HG03575 (cell line): Measurements from ENCODE around the gene STAG1.
"Not testable (repeated sequence)": the region's sequence is repeated elsewhere in the genome, so short reads cannot be mapped to it uniquely, and the experiment has no call there.

ENCODE experiments used
- ATAC-seq: cut with Tn5 transposase; IDR thresholded peaks from one replicate; pipeline ENCODE4 v1.9.1; 2021; ENCODE audit not compliant: unreplicated experiment, insufficient number of reproducible peaks, low FRiP score; ENCODE audit errors: extremely low read depth

STAG1 gene

DNA sequence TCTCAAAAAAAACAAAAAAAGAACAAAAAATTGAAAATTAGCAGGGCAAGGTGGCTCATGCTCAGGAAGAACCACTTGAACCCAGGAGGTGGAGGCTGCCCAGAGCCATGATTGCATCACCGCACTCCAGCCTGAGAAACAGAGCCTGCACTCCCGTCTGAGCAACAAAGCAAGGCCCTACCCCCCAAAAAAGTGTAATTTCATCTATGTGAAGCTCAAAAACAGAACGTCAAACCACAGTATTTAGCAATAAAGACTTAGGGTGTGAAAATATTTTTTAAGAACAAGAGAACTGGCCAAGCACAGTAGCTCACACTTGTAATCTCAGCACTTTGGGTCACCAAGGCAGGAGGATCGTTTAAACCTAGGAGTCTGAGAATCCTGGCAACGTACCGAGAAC is 38.2 kb downstream of the STAG1 start:
- ATAC-seq, result no peak

DNA sequence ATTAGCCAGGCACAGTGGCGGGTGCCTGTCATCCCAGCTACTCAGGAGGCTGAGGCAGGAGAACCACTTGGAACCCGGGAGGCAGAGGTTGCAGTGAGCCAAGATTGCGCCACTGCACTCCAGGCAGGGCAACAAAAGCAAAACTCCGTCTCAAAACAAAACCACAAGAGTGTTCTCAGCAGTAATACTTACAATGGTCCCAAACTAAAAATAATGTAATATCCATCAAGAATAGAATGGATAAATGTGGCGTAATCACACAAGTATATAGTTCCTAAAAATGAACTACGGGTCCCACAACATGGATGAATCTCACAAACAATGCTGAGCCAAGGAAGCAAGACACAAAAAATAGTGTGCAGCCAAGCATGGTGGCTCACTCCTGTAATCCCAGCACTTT is 39.2 kb downstream of the STAG1 start:
- ATAC-seq, result no peak

DNA sequence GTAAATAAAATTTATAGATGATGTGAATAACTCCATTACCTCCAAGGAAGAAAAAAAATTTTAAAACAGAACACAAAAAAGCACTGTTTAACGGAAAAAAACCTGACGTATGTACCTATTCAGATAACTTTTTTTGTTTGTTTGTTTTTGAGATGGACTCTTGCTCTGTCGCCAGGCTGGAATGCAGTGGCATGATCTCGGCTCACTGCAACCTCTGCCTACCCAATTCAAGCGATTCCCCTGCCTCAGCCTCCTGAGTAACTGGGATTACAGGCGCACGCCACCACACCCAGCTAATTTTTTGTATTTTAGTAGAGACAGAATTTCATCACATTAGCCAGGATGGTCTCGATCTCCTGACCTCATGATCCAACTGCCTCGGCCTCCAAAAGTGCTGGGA is 40.3 kb downstream of the STAG1 start:
- ATAC-seq, result not testable (repeated sequence)

DNA sequence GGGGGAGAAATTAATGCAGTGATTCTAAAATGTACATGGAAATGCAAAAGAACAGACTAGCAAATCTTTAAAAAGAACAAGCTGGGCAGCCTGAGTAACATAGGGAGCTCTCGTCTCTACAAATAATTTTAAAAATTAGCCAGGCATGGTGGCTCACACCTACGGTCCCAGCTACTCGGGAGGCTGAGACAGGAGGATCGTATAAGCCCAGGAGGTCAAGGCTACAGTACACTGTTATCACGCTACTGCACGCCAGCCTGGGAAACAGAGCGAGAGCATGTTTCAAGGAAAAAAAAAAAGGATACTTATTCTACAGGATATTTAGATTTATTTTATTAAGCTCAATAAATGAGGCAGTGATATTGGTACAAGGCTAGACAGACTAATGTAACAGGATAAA is 40.9 kb downstream of the STAG1 start:
- no peak for ATAC-seq

DNA sequence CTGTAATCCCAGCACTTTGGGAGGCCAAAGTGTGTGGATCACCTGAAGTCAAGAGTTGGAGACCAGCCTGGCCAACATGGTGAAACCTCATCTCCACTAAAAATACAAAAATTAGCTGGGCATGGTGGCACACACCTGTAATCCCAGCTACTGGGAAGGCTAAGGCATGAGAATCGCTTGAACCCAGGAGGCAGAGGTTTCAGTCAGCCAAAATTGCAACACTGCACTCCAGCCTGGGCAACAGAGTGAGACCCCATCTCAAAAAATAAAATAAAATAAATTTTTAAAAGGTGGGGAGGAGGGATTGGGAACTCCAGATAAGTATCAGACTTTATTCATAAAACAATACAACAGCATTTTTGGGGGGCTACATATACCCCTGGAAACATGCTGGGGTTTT is 42.4 kb downstream of the STAG1 start:
- ATAC-seq, result not testable (repeated sequence)

DNA sequence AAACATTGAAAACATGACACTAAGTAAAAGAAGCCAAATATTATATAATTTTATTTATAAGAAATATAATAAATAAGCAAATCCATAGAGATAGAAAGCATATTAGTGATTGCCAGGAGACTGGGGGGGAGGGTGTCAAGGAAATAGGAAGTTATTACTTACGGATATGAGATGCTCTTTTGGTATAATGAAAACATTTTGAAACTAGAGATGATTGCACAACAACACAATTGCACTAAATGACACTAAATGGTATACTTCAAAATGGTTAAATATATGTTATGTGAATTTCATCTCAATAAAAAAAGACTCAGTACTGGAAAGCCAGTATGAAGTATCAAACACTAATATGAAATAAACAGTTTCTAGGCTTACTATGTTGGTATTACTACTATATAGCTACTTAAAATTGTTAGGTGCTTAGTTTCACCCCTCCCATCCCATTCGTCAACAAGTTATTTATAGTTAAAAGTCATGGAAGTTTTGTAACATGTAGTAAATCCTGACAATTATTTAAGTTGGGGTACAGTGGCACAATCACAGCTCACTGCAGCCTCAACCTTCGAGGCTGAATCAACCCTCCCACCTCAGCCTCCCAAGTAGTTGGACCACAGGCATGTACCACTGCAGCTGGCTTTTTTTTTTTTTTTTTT is 43.7 kb downstream of the STAG1 start:
- ATAC-seq, result no peak

DNA sequence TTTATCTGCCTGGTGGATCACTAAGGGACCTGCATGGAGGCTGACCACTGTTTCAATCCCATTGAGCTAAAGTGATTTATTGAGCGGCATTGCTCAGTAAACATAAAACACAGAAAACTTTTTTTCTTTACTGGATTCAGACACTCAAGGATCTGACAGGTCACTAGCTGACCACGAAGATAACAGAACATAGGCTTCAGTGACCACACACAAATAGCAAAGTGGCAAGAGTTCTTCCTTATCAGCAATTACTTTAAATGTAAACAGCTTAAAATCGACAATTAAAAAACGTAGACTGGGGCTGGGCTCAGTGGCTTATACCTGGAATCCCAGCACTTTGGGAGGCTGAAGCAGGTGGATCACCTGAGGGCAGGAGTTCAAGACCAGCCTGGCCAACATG is 48.7 kb downstream of the STAG1 start:
- no peak for ATAC-seq

DNA sequence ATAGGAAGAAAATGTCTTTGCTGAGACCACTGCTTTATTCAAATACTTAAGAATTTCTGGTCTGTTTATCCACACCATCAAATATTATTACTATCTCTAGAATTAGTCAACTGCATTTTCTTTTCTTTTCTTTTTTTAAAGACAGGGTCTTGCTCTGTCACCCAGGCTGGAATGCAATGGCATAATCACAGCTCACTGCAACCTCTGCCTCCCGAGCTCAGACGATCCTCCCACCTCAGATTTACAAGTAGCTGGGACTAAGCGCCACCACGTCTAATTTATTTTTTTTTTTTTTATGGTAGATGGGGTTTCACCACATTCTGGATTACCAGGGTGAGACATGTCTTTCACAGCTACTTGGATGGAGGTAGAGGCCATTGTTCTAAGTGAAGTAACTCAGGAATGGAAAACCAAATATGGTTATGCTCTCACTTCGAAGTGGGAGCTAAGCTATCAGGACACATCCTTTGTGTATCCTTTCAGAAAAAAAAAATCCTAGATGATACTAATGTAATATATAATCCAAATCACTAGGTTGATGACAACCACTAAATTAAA is 52.8 kb downstream of the STAG1 start:
- ATAC-seq, result no peak

DNA sequence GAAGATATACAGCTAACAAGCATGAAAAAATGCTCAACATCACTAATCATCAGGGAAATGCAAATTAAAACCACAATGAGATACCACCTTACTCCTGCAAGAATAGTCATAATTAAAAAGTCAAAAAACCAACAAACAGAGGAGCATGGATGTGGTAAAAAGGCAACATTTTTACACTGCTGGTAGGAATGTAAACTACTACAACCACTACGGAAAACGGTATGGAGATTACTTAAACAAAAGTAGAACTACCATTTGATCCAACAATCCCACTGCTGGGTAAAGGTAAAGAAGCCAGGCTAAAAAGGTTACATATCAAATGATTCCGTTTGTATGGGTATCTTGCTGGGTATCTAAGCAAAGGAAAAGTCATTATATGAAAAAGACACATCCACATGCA is 53.8 kb downstream of the STAG1 start:
- ATAC-seq, result no peak

DNA sequence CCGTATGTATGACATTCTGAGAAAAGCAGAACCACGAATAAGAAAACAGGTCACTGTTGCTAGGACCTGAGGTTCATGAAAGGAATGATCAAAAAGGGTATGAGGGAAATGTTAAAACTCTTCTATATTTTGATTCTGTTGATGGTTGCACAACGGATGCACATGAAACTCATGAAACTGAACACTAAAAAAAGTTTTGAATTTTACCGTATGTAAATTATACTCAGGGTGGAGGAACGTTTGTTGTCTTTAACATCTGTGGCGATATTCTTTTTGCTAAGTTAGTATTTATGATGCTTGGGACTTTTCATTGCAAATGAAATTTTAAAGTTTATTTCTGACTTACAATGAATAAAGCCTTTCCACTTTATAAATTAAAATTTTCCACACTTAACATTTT is 55.4 kb downstream of the STAG1 start:
- ATAC-seq, result no peak

DNA sequence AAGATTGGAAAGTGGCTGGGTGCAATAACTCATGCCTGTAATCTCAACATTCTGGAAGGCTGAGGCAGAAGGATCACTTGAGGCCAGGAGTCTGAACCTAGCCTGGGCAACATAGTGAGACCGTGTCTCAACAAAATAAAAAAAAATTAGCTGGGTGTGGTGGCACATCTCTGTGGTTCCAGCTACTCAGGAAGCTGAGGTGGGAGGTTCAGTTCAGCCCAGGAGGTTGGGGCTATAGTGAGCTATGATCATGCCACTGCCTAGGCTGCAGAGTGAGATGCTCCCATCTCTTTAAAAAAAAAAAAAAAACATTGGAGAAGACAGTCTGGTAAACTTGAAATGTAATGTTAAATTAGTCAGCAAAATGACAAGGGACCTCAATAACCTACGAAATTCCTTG is 57.9 kb downstream of the STAG1 start:
- ATAC-seq, result no peak

DNA sequence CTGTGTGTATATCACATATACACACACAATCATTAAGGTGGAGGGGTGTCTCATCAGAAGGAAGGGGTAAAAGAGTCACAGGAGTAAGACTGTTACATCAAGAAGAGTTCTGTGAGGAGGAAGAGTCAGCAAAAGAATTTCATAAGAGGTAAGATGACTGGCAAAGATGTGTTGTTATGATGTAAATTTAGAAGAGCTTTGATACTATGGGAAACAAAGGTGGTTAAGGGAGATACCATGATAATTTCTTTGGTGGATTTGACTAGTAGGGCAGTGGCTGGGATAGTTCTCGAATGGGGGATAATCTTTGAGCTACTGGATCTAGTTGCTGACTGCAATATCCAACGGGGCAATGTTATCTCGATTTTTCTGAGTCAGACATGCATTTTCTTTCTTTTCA is 61.6 kb downstream of the STAG1 start:
- no peak for ATAC-seq

DNA sequence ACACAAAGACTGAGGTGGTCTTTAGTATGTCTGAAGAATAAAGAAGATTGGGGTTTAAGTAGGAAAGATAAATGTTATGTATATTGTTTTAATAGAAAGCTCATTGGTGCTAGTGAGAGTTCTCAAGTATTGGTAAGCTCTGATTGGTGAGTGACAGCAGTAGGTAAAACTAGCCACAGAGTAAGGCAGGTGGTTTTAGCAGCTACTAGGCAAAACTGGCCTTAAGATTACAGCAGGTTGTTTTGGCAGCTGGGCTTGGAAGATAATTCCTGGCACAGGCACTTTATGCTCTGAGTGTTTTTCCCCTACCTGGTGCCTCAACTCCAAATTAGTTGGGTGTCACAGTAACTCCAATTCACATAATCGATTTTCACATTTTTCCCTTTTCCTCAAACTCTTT is 66.3 kb downstream of the STAG1 start:
- ATAC-seq, result no peak

DNA sequence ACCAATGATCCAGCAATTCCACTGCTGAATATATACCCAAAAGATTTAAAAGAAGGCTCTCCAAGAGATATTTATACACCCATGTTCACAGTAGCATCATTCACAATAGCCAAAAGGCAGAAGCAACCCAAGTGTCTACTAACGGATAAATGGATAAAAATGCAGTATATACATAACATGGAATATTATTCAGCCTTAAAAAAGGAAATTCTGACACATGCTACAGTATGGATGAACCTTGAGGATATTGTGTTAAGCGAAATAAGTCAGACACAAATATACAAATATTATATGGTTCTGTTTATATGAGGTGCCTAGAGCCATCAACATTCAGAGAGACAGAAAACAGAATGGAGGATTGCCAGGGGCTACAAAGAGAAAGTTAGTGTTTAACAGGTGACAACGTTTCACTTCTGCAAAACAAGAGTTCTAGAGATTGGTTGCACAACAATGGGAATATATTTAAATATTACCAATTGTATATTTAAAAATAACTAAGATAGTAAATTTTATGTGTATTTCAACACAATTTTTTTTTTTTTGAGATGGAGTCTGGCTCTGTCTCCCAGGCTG is 69.4 kb downstream of the STAG1 start:
- ATAC-seq, result no peak

DNA sequence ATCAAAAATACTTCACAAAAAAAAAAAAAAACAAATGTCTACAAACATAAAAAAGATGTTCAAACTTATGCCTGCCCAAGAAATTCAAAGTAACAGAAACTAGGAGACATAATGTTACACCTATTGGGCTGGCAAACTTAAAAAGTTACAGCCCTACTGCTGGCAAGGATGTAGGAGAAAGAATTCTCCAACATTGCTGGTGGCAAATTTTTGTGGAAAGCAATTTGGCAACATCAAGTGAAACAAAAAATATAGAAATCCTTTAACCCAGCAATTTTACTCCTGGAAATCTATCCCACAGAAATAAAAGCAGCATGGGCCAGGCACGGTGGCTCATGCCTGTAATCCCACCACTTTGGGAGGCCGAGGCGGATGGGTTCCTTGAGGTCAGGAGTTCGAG is 73.2 kb downstream of the STAG1 start:
- no peak for ATAC-seq

DNA sequence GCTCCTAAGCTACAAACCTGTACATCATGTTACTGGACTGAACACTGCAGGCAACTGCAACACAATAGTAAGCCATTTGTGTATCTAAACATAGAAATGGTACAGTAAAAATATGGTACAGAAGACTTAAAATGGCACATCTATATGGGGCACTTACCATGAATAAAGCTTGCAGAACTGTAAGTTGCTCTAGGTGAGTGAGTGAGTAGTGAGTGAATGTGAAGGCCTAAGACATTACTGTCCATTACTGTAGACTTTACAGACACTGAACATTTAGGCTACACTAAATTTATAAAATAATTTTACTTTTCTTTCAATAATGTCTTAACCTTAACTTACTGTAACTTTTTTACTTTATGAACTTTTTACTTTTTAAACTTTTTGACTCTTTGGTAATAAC is 76.2 kb downstream of the STAG1 start:
- no peak for ATAC-seq

DNA sequence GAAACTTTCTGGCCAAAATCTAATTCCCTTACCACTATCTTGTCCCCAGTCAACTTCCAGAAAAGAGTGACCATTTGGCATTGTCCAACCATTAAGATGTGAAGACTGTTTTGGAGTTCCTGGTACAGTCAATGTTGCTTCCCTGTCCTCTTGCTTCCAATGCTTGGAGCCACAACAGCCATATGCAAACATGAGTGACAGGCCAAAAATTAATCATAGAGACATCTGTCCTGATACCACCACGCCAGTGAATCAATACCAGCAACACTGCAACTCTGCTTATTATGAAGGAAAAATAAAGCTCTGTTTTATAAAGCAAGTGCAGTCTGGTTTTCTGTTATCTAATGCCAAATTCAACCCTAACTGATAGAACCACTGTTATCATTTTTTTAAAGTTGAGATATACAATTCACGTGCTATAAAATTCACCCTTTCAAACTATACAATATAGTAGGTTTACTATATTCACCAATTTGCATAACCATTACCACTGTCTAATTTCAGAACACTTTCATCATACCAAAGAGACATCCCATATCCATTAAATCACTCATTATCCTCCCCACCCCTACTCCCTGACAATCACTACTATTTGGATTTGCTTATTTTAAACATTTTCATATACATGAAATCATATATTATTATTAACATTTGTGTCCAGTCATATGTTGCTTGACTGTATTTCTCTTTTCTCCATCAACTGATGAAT is 76.9 kb downstream of the STAG1 start:
- no peak for ATAC-seq

DNA sequence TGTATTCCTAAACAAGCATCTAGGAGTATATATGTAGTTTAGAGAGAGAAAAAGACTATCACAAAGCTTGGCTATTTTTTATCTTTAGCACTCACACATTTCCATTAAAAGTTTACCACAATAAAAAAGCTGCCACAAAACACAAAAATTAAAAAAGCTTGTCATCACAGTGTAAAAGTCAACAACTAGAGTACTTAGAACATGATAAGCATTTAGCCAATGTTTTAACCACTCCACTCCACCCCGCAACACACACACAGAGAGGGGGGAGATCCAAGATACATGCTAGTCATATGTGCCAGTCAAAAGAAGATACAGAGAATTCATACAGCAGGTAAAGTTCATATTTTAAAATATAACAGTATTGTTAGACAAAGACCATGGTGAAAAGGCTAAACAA is 79.7 kb downstream of the STAG1 start:
- ATAC-seq, result no peak

DNA sequence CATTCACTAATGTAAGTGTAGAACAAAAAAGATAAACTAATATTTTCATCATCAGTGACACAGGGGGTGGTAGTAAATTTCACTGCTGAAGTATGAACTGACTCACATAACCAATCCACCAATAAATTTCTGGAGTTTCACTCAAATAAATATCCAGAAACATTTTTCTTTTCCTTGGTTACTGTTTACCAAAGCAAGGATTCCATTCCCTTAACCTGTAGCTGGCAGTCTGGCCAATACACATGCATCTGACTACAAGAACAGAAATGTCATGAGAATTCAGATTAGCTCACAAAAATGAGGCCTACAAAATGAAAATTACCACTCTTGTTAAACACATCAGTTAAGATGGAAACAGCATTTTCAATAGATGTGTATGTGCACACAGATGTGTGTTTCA is 80.3 kb downstream of the STAG1 start:
- no peak for ATAC-seq

DNA sequence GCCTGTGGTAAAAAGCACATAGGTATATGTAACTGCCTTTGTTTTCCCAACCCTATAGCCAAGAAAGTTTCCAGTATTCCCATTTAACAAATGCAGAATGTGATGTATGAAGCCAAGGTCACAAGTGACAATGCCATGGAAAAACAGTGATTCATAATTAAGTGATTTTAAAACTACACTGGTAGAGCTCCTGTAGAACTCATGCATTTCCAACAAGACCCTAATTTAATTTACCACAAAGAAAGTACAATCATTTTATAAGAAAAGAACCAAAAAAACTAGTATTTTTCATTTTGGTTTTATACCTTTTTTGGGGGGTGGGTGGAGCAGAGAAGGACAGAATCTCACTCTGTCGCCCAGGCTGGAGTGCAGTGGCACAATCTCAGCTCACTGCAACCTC is 82.0 kb downstream of the STAG1 start:
- ATAC-seq, result no peak
